GM13976 (cell line): ENCODE results near the gene EXO1.
A peak's percentile ranks its signal among the peaks of the same experiment; 100 is the strongest.
"Not testable (repeated sequence)": the region's sequence is repeated elsewhere in the genome, so short reads cannot be mapped to it uniquely, and the experiment has no call there.

Experiments
- DNase-seq: peaks from one replicate; pipeline ENCODE4 v3.0.0; 2012; ENCODE audit warnings: low spot score
- CTCF ChIP-seq: IDR thresholded peaks from 2 replicates; pipeline ENCODE4 v1.5.1; 2012; ENCODE audit warnings: borderline replicate concordance, mild to moderate bottlenecking; ENCODE audit not compliant: insufficient read depth; ENCODE audit errors: extremely low read depth, missing control alignments, control extremely low read depth
- in situ Hi-C: fragments of 300-500 bp; cut with MboI; formaldehyde crosslinking; loops from one replicate; pipeline ENCODE4 v1.12.0; 2022; ENCODE audit warnings: low sequenced_read_pairs, mixed read lengths, inconsistent platforms; ENCODE audit not compliant: unreplicated experiment

The EXO1 gene

GRCh38 chr1:241823925-241824324 lies 24.1 kb upstream of the EXO1 start:
- in situ Hi-C loops, result no loop called here
- TF ChIP-seq CTCF, result no peak
- DNase-seq, result no peak

- in situ Hi-C loops, result no loop called here
- DNase-seq, result no peak
- no peak for TF ChIP-seq CTCF
These were observed 22.4 kb upstream of the EXO1 start for GRCh38 chr1:241825581-241825980.

- in situ Hi-C loops, DNase-seq: not testable (repeated sequence)
These were observed 21.4 kb upstream of the EXO1 start for GRCh38 chr1:241826613-241827012.

- in situ Hi-C loops, result no loop called here
- no peak for DNase-seq
- TF ChIP-seq CTCF, result no peak
These were observed 20.7 kb upstream of the EXO1 start for GRCh38 chr1:241827264-241827663.

- in situ Hi-C loops, result no loop called here
- DNase-seq, result no peak
These were observed 19.5 kb upstream of the EXO1 start for GRCh38 chr1:241828463-241829021.

GRCh38 chr1:241829468-241829867 lies 18.5 kb upstream of the EXO1 start:
- no peak for DNase-seq
- TF ChIP-seq CTCF, result no peak
- in situ Hi-C loops, result no loop called here

More at GRCh38 chr1:241828463-241829021, 19.5 kb upstream of the EXO1 start:
- TF ChIP-seq CTCF, result no peak

GRCh38 chr1:241834733-241835377 lies 13.1 kb upstream of the EXO1 start:
- no peak for DNase-seq
- in situ Hi-C loops, result loop anchor here (10.0 kb wide), 2 partner anchors 210 to 310 kb away; no protein-coding TSS in a partner anchor
- TF ChIP-seq CTCF, result peak; percentile 38
